GM04503 (cell line): Measurements from ENCODE around the gene RNF157.

Experiments
- DNase-seq: peaks from one replicate; pipeline ENCODE4 v3.0.0-alpha.2; 2012; ENCODE audit warnings: low read depth

Gene RNF157

GRCh38 chr17:76240461-76241203 is at the start of gene RNF157:
RNF157 (minus strand) TSS chr17:76240493; CDS start chr17:76240240, 253 bp downstream.
- no peak for DNase-seq

- DNase-seq: no peak
Observed at GRCh38 chr17:76281573-76282371, 41.5 kb upstream of the RNF157 start.

GRCh38 chr17:76280650-76281049 is 40.4 kb upstream of the RNF157 start:
- DNase-seq: no peak

GRCh38 chr17:76279742-76280287 is 39.5 kb upstream of the RNF157 start:
- no peak for DNase-seq

- DNase-seq: no peak
Observed at GRCh38 chr17:76278952-76279741, 38.9 kb upstream of the RNF157 start.

- DNase-seq: no peak
Observed at GRCh38 chr17:76278268-76278908, 38.1 kb upstream of the RNF157 start.

- no peak for DNase-seq
Observed at GRCh38 chr17:76277300-76278267, 37.3 kb upstream of the RNF157 start.

GRCh38 chr17:76276461-76277299 is 36.4 kb upstream of the RNF157 start:
- DNase-seq: no peak

GRCh38 chr17:76276069-76276431 is 35.8 kb upstream of the RNF157 start:
- no peak for DNase-seq

GRCh38 chr17:76275382-76276068 is 35.2 kb upstream of the RNF157 start:
- no peak for DNase-seq

GRCh38 chr17:76274112-76274956 is 34.0 kb upstream of the RNF157 start:
- no peak for DNase-seq

GRCh38 chr17:76273445-76274111 is 33.3 kb upstream of the RNF157 start:
- DNase-seq: no peak

- no peak for DNase-seq
Observed at GRCh38 chr17:76272541-76273444, 32.5 kb upstream of the RNF157 start.

GRCh38 chr17:76271669-76272540 is 31.6 kb upstream of the RNF157 start:
- DNase-seq: no peak
